H1 (cell line): Measurements from ENCODE around the gene CANX.

Experiments used
- ASH2L ChIP-seq: fragments of 200-600, 300-600 bp; sonication (generic); IDR thresholded peaks from one replicate; pipeline ENCODE4 v1.7.1; 2017; ENCODE audit warnings: low read length
- ATF3 ChIP-seq: IDR thresholded peaks from 2 replicates; pipeline ENCODE4 v1.6.1; 2011; ENCODE audit warnings: low read depth, mild to moderate bottlenecking, low read length; ENCODE audit not compliant: insufficient read depth
- CBX5 ChIP-seq: fragments of 300-800, 300-1000 bp; sonication (generic); IDR thresholded peaks from 2 replicates; pipeline ENCODE4 v1.7.1; 2016; ENCODE audit warnings: antibody characterized with exemption, low read length, low read depth
- CEBPB ChIP-seq: IDR thresholded peaks from 2 replicates; pipeline ENCODE4 v1.6.1; 2012; ENCODE audit warnings: low read depth, low read length
- CTCF ChIP-seq, 3 experiments: IDR thresholded peaks; 1 replicate in 2 of 3; 2 replicates in 1 of 3; pipeline versions ENCODE4 v1.5.1 to v1.6.1; 2011; ENCODE audit warnings: low read length in 3 of 3, mild to moderate bottlenecking in 3 of 3, inconsistent platforms in 2 of 3, low read depth in 1 of 3, moderate library complexity in 1 of 3; ENCODE audit not compliant: insufficient read depth in 1 of 3; ENCODE audit errors: control extremely low read depth in 1 of 3
- EP300 ChIP-seq, 2 experiments: IDR thresholded peaks; 1 replicate in 1 of 2; 2 replicates in 1 of 2; pipeline ENCODE4 v1.6.1; 2011 to 2012; ENCODE audit warnings: low read depth in 2 of 2, low read length in 2 of 2, mild to moderate bottlenecking in 2 of 2, borderline replicate concordance in 1 of 2, inconsistent platforms in 1 of 2, moderate library complexity in 1 of 2
- EZH2 ChIP-seq: fragments of 200-600 bp; sonication (generic); IDR thresholded peaks from 2 replicates; pipeline ENCODE4 v1.7.1; 2012; ENCODE audit warnings: low read depth, mild to moderate bottlenecking, moderate library complexity, low read length, inconsistent platforms; ENCODE audit not compliant: severe bottlenecking
- JUN ChIP-seq: IDR thresholded peaks from 2 replicates; pipeline ENCODE4 v1.6.1; 2011; ENCODE audit warnings: low read depth, mild to moderate bottlenecking, improper control_type of control experiment, low read length
- JUND ChIP-seq: IDR thresholded peaks from 2 replicates; pipeline ENCODE4 v1.6.1; 2011; ENCODE audit warnings: mild to moderate bottlenecking, improper control_type of control experiment, low read length
- POLR2AphosphoS5 ChIP-seq: IDR thresholded peaks from 2 replicates; pipeline ENCODE4 v1.6.1; 2011; ENCODE audit warnings: low read depth, low read length
- RXRA ChIP-seq: IDR thresholded peaks from 2 replicates; pipeline ENCODE4 v1.6.1; 2011; ENCODE audit warnings: low read depth, mild to moderate bottlenecking, low read length, moderate library complexity; ENCODE audit not compliant: insufficient read depth
- SRF ChIP-seq: IDR thresholded peaks from 2 replicates; pipeline ENCODE4 v1.6.1; 2011; ENCODE audit warnings: mild to moderate bottlenecking, low read depth, low read length, moderate library complexity
- SUZ12 ChIP-seq: fragments of 200-600 bp; sonication (generic); IDR thresholded peaks from 2 replicates; pipeline ENCODE4 v1.6.1; 2012; ENCODE audit warnings: mild to moderate bottlenecking, inconsistent platforms, low read length, moderate library complexity, mixed read lengths
- TEAD4 ChIP-seq: IDR thresholded peaks from 2 replicates; pipeline ENCODE4 v1.6.1; 2012; ENCODE audit warnings: low read depth, low read length, inconsistent platforms, mixed read lengths

- TF ChIP-seq JUN: no peak
- TF ChIP-seq JUND: no peak
- no peak for TF ChIP-seq RXRA
- no peak for TF ChIP-seq CTCF (IDR thresholded peaks at IDR 0.05; ENCODE audit: control extremely low read depth in 1 of 3, insufficient read depth in 1 of 3, low read depth in 1 of 3, low read length in 3 of 3)
- TF ChIP-seq EP300 (IDR thresholded peaks at IDR 0.05; ENCODE audit: borderline replicate concordance in 1 of 2, low read depth in 2 of 2, low read length in 2 of 2): no peak
- no peak for TF ChIP-seq SRF
- TF ChIP-seq SUZ12: no peak
- TF ChIP-seq POLR2AphosphoS5: no peak
- no peak for TF ChIP-seq EZH2
- TF ChIP-seq ATF3: no peak
- no peak for TF ChIP-seq CEBPB
- no peak for TF ChIP-seq CBX5
- TF ChIP-seq ASH2L: no peak
- TF ChIP-seq TEAD4: no peak
Measured at GRCh38 chr5:179729303-179729702, 30.5 kb downstream of the CANX start.
